H9 (cell line): ENCODE data around the gene LASP1NB.
A peak's percentile ranks its signal among the peaks of the same experiment; 100 is the strongest.

Source experiments
- DNase-seq: peaks from one replicate; pipeline ENCODE4 v3.0.0-alpha.2; 2017
- H2AFZ ChIP-seq: one replicate; pipeline ENCODE4 v1.6.1; 2013; ENCODE audit warnings: mild to moderate bottlenecking, low read length, control low read depth, moderate library complexity
- H2AK5ac ChIP-seq: 2 replicates; pipeline ENCODE4 v1.6.1; 2013; ENCODE audit warnings: low read length, control low read depth, mixed read lengths; ENCODE audit not compliant: insufficient read length
- H2BK120ac ChIP-seq: one replicate; pipeline ENCODE4 v1.6.1; 2013; ENCODE audit warnings: low read depth, mild to moderate bottlenecking, low read length, control low read depth, inconsistent platforms; ENCODE audit not compliant: poor library complexity, severe bottlenecking
- H2BK12ac ChIP-seq: 2 replicates; pipeline ENCODE4 v1.6.1; 2013; ENCODE audit warnings: low read length, control low read depth, mixed read lengths, low read depth; ENCODE audit not compliant: insufficient read length
- H2BK15ac ChIP-seq: 2 replicates; pipeline ENCODE4 v1.6.1; 2013; ENCODE audit warnings: low read depth, low read length, control low read depth
- H2BK20ac ChIP-seq: one replicate; pipeline ENCODE4 v1.6.1; 2013; ENCODE audit warnings: low read depth, mild to moderate bottlenecking, low read length, control low read depth, inconsistent platforms; ENCODE audit not compliant: poor library complexity, severe bottlenecking
- H2BK5ac ChIP-seq: 2 replicates; pipeline ENCODE4 v1.6.1; 2013; ENCODE audit warnings: low read length, control low read depth, mixed read lengths; ENCODE audit not compliant: insufficient read length
- H3K14ac ChIP-seq: 2 replicates; pipeline ENCODE4 v1.6.1; 2013; ENCODE audit warnings: low read length, control low read depth; ENCODE audit not compliant: insufficient read depth
- H3K18ac ChIP-seq: 2 replicates; pipeline ENCODE4 v1.6.1; 2013; ENCODE audit warnings: low read depth, mild to moderate bottlenecking, mixed read lengths, low read length, control low read depth; ENCODE audit not compliant: insufficient read length
- H3K23ac ChIP-seq: 2 replicates; pipeline ENCODE4 v1.6.1; 2013; ENCODE audit warnings: low read length, control low read depth, mixed read lengths, low read depth; ENCODE audit not compliant: insufficient read length
- H3K23me2 ChIP-seq: 2 replicates; pipeline ENCODE4 v1.6.1; 2013; ENCODE audit warnings: low read depth, mild to moderate bottlenecking, mixed read lengths, low read length, control low read depth; ENCODE audit not compliant: insufficient read length, poor library complexity, severe bottlenecking
- H3K27ac ChIP-seq: 2 replicates; pipeline ENCODE4 v1.5.1; 2013; ENCODE audit warnings: low read length, control low read depth, mixed read lengths, low read depth; ENCODE audit not compliant: insufficient read length
- H3K27me3 ChIP-seq: 2 replicates; pipeline ENCODE4 v1.6.1; 2013; ENCODE audit warnings: low read length, control low read depth, inconsistent platforms; ENCODE audit not compliant: insufficient read depth
- H3K4ac ChIP-seq: 2 replicates; pipeline ENCODE4 v1.6.1; 2013; ENCODE audit warnings: low read depth, mild to moderate bottlenecking, control low read depth, inconsistent platforms, low read length, moderate library complexity
- H3K4me1 ChIP-seq: 2 replicates; pipeline ENCODE4 v1.6.1; 2013; ENCODE audit warnings: low read length, control low read depth, inconsistent platforms; ENCODE audit not compliant: insufficient read depth
- H3K4me2 ChIP-seq: 2 replicates; pipeline ENCODE4 v1.6.1; 2013; ENCODE audit warnings: low read length, control low read depth, mixed read lengths; ENCODE audit not compliant: insufficient read length, insufficient read depth
- H3K56ac ChIP-seq: 2 replicates; pipeline ENCODE4 v1.6.1; 2013; ENCODE audit warnings: low read depth, mild to moderate bottlenecking, mixed read lengths, low read length, control low read depth; ENCODE audit not compliant: insufficient read length
- H3K79me1 ChIP-seq: 2 replicates; pipeline ENCODE4 v1.6.1; 2013; ENCODE audit warnings: low read depth, mild to moderate bottlenecking, moderate library complexity, low read length, control low read depth, inconsistent platforms; ENCODE audit not compliant: insufficient read depth, poor library complexity, severe bottlenecking
- H3K79me2 ChIP-seq: 2 replicates; pipeline ENCODE4 v1.6.1; 2013; ENCODE audit warnings: low read length, control low read depth, inconsistent platforms; ENCODE audit not compliant: insufficient read depth
- H3K9ac ChIP-seq: 2 replicates; pipeline ENCODE4 v1.6.1; 2013; ENCODE audit warnings: low read length, control low read depth, mixed read lengths; ENCODE audit not compliant: insufficient read length; ENCODE audit errors: extremely low read depth
- H3K9me3 ChIP-seq: one replicate; pipeline ENCODE4 v1.6.1; 2013; ENCODE audit warnings: low read depth, low read length, inconsistent platforms; ENCODE audit not compliant: control insufficient read depth
- H3T11ph ChIP-seq: one replicate; pipeline ENCODE4 v1.6.1; 2013; ENCODE audit warnings: mild to moderate bottlenecking, low read length, control low read depth, inconsistent platforms
- H4K20me1 ChIP-seq: one replicate; pipeline ENCODE4 v1.6.1; 2013; ENCODE audit not compliant: control insufficient read depth, insufficient read length, insufficient read depth
- H4K5ac ChIP-seq: 2 replicates; pipeline ENCODE4 v1.6.1; 2013; ENCODE audit warnings: low read depth, mild to moderate bottlenecking, mixed read lengths, low read length, control low read depth; ENCODE audit not compliant: insufficient read length
- H4K8ac ChIP-seq: replicated peaks from 2 replicates; pipeline ENCODE4 v1.6.1; 2013; ENCODE audit warnings: low read length, control low read depth, mixed read lengths, low read depth; ENCODE audit not compliant: insufficient read length
- H4K91ac ChIP-seq: 2 replicates; pipeline ENCODE4 v1.6.1; 2013; ENCODE audit warnings: low read depth, mild to moderate bottlenecking, moderate library complexity, mixed read lengths, low read length, control low read depth; ENCODE audit not compliant: insufficient read length
- H3K27ac Mint-ChIP-seq, 3 experiments: 2 replicates in 2 of 3; 3 replicates in 1 of 3; pipeline ENCODE4 v1.8.0; 2020 to 2021; ENCODE audit warnings: mixed read lengths in 3 of 3, mild to moderate bottlenecking in 1 of 3, moderate library complexity in 1 of 3
- H3K27me3 Mint-ChIP-seq: 2 replicates; pipeline ENCODE4 v1.8.0; 2021; ENCODE audit warnings: low read depth, mild to moderate bottlenecking, moderate library complexity, mixed read lengths
- H3K36me3 Mint-ChIP-seq, 3 experiments: 2 replicates in 2 of 3; 3 replicates in 1 of 3; pipeline ENCODE4 v1.8.0; 2020 to 2021; ENCODE audit warnings: low read depth in 3 of 3, mixed read lengths in 3 of 3; ENCODE audit not compliant: insufficient read depth in 1 of 3
- H3K4me1 Mint-ChIP-seq, 2 experiments: 2 replicates each; pipeline ENCODE4 v1.8.0; 2020; ENCODE audit warnings: mixed read lengths in 2 of 2
- H3K4me3 Mint-ChIP-seq, 2 experiments: 2 replicates in 1 of 2; 3 replicates in 1 of 2; pipeline ENCODE4 v1.8.0; 2020 to 2021; ENCODE audit warnings: mild to moderate bottlenecking in 2 of 2, mixed read lengths in 2 of 2, moderate library complexity in 1 of 2
- H3K9me3 Mint-ChIP-seq, 2 experiments: 2 replicates in 1 of 2; 3 replicates in 1 of 2; pipeline ENCODE4 v1.8.0; 2020; ENCODE audit warnings: mild to moderate bottlenecking in 2 of 2, mixed read lengths in 2 of 2, moderate library complexity in 1 of 2
- WGBS: extraction: QIAGEN DNeasy Blood & Tissue Kit; methylation state at CpG from one replicate; pipeline ENCODE4 v1.1.7; 2013; ENCODE audit warnings: missing lambda C conversion rate, low lambda C conversion rate, mixed read lengths; ENCODE audit not compliant: insufficient read length; ENCODE audit errors: extremely low coverage; 5-methylcytosine and 5-hydroxymethylcytosine counted together
- TF ChIP-seq, protein P1 (sequence below): fragments of 200-600 bp; sonication (generic); conservative IDR thresholded peaks from 3 replicates; pipeline ENCODE4 v1.8.0; 2021; ENCODE audit warnings: antibody characterized with exemption, mild to moderate bottlenecking

Gene LASP1NB

DNA sequence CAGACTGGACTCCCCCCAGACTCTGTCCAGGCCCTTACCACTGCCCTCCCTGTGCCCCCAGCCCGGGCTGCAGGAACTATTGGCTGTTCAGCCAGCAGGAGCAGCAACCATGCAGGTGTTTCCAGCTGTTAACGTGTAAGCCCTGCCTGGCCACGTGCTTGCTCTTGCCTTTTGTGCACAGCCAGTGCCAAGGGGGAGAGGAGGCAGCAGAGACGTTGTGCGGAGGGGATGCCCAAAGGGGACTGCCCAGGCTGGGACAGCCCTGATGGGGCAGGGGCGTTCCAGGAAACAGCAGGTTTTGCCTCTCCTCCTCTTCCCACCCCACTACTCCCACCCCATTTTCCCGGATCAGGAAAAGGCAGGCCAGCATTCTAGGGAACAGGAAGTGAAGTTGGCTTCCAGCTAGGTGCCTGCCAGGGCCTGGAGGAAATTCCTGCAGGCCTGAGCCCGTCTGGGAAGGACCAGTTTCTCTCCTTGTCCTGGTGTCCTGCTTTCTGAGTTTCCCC, 16.7 kb upstream of the LASP1NB start:
- peak overlapping the region in 2 of 3 experiments; percentile 63 to 93; a peak in 4 of 7 replicates for H3K27ac Mint-ChIP-seq
- Histone ChIP-seq H2BK15ac (no peak overlapping the region), H2BK12ac (no peak overlapping the region), H3K27me3 (no peaks in the 10 kb centered on the region), H3T11ph (no peak overlapping the region), H2BK5ac (no peak overlapping the region), H3K23ac (no peak overlapping the region), H2BK20ac (no peak overlapping the region), H3K79me2 (no peaks in the 10 kb centered on the region), H3K4me2 (no peak overlapping the region), H3K23me2 (no peaks in the 10 kb centered on the region), H4K5ac (no peak overlapping the region), H3K4ac (no peak overlapping the region), H3K56ac (no peak overlapping the region), H2AK5ac (no peak overlapping the region), H4K8ac (no peak overlapping the region), H3K79me1 (no peaks in the 10 kb centered on the region), H3K18ac (no peak overlapping the region), H4K91ac (no peak overlapping the region), H3K9me3 (no peaks in the 10 kb centered on the region), H3K14ac (no peak overlapping the region), H3K9ac (no peak overlapping the region), H2BK120ac (no peak overlapping the region), H2AFZ (no peak overlapping the region), H3K4me1 (no peaks in the 10 kb centered on the region), H4K20me1 (no peaks in the 10 kb centered on the region), H3K27ac (no peak overlapping the region)
- WGBS: no CpG with 5 or more reads among the region's 8 CpGs
- H3K4me1 Mint-ChIP-seq: peaks cover 12 to 17% of the 10 kb centered on the region in 2 experiments
- no peak for DNase-seq
- TF ChIP-seq, protein P1, sequence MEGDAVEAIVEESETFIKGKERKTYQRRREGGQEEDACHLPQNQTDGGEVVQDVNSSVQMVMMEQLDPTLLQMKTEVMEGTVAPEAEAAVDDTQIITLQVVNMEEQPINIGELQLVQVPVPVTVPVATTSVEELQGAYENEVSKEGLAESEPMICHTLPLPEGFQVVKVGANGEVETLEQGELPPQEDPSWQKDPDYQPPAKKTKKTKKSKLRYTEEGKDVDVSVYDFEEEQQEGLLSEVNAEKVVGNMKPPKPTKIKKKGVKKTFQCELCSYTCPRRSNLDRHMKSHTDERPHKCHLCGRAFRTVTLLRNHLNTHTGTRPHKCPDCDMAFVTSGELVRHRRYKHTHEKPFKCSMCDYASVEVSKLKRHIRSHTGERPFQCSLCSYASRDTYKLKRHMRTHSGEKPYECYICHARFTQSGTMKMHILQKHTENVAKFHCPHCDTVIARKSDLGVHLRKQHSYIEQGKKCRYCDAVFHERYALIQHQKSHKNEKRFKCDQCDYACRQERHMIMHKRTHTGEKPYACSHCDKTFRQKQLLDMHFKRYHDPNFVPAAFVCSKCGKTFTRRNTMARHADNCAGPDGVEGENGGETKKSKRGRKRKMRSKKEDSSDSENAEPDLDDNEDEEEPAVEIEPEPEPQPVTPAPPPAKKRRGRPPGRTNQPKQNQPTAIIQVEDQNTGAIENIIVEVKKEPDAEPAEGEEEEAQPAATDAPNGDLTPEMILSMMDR: no peak
- no peaks in the 10 kb centered on the region for H3K9me3 Mint-ChIP-seq
- peaks cover 5 to 21% (median 20%) of the 10 kb centered on the region in 3 experiments; a peak in 6 of 7 replicates for H3K36me3 Mint-ChIP-seq
- no peak overlapping the region for H3K4me3 Mint-ChIP-seq
- H3K27me3 Mint-ChIP-seq: no peaks in the 10 kb centered on the region
